Natural killer cell treated with Interleukin-12 subunit alpha and Interleukin-12 subunit beta and Interleukin-15 and Interleukin-18, amount 100 ng/mL, for 72 hours (primary cell): ENCODE measurements around the gene OPN1LW. TPM values are rescaled to one million over a fixed set of nuclear protein-coding genes. Genes with fewer than 3 reads are reported as not detected.
A peak's percentile ranks its signal among the peaks of the same experiment; 100 is the strongest.
"Not testable (repeated sequence)": the region's sequence is repeated elsewhere in the genome, so short reads cannot be mapped to it uniquely, and the experiment has no call there.

ENCODE experiments used
- ATAC-seq, 2 donors: fragments of 150-1000 bp; cut with Tn5 transposase in 1 of 2; sonication (Bioruptor Pico), chemical (Tn5 transposase) in 1 of 2; 2 replicates each; pipeline ENCODE4 v1.10.0; 2021
- DNase-seq: peaks from one replicate; pipeline ENCODE4 v3.0.0; 2022; ENCODE audit warnings: low spot score
- H3K27ac Mint-ChIP-seq, 2 donors: 1 replicate in 1 of 2; 2 replicates in 1 of 2; pipeline ENCODE4 v1.8.0; 2022; ENCODE audit warnings: mixed read lengths in 2 of 2, mild to moderate bottlenecking in 1 of 2, moderate library complexity in 1 of 2
- H3K27me3 Mint-ChIP-seq, 2 donors: 1 replicate in 1 of 2; 2 replicates in 1 of 2; pipeline ENCODE4 v1.8.0; 2022; ENCODE audit warnings: mixed read lengths in 2 of 2
- H3K36me3 Mint-ChIP-seq: one replicate; pipeline ENCODE4 v1.8.0; 2022; ENCODE audit warnings: mixed read lengths
- H3K4me1 Mint-ChIP-seq, 2 donors: 1 replicate in 1 of 2; 2 replicates in 1 of 2; pipeline ENCODE4 v1.8.0; 2022; ENCODE audit warnings: low read depth in 2 of 2, mixed read lengths in 2 of 2, mild to moderate bottlenecking in 1 of 2
- H3K4me3 Mint-ChIP-seq: one replicate; pipeline ENCODE4 v1.8.0; 2022; ENCODE audit warnings: mixed read lengths
- H3K9me3 Mint-ChIP-seq: 2 replicates; pipeline ENCODE4 v1.8.0; 2022; ENCODE audit warnings: mixed read lengths
- total RNA-seq, 2 donors: library from RNA; stranded (reverse); gene quantifications; one replicate each; pipeline ENCODE4 v1.2.3, GENCODE V29; 2022

The OPN1LW gene
- total RNA-seq = not detected

DNA sequence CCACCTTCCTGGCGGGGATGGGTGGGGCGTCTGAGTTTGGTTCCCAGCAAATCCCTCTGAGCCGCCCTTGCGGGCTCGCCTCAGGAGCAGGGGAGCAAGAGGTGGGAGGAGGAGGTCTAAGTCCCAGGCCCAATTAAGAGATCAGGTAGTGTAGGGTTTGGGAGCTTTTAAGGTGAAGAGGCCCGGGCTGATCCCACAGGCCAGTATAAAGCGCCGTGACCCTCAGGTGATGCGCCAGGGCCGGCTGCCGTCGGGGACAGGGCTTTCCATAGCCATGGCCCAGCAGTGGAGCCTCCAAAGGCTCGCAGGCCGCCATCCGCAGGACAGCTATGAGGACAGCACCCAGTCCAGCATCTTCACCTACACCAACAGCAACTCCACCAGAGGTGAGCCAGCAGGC is at the start of gene OPN1LW:
TSS of gene OPN1LW (plus strand) at position 234 of the 400 bp plus-strand sequence. CDS start at position 275, 41 bp downstream.
- not testable (repeated sequence) for H3K27ac Mint-ChIP-seq, H3K4me3 Mint-ChIP-seq, DNase-seq, H3K36me3 Mint-ChIP-seq, ATAC-seq, H3K27me3 Mint-ChIP-seq, H3K9me3 Mint-ChIP-seq, H3K4me1 Mint-ChIP-seq

DNA sequence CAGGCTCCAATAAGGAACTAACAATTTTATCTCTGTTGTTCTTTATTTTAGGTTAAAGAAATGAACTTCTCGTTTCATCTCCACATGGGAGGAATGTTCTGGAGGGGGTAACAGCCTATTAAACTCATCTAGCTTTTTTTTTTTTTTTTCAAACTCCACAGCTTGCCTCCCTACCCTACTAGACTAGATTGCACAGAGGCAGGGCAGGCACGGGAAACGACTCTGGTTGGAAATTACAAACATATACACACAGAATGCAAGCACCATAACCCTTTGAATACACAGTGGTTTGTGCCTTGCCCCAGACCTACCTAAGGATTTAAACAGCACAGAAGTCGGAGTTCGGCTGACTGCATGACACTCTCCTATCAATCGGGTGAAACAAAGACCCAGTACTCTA is 49.2 kb upstream of the OPN1LW start:
- Mint-ChIP-seq H3K4me1 (peaks cover 53 to 57% of the 10 kb centered on the region in 2 donors), H3K27me3 (peaks cover 0 to 26% of the 10 kb centered on the region in 2 donors), H3K36me3 (peaks cover 10% of the 10 kb centered on the region), H3K9me3 (no peaks in the 10 kb centered on the region), H3K4me3 (peak overlapping the region; percentile 95), H3K27ac (peak overlapping the region; percentile 85 to 88)
- no peak for ATAC-seq
- DNase-seq = no peak

DNA sequence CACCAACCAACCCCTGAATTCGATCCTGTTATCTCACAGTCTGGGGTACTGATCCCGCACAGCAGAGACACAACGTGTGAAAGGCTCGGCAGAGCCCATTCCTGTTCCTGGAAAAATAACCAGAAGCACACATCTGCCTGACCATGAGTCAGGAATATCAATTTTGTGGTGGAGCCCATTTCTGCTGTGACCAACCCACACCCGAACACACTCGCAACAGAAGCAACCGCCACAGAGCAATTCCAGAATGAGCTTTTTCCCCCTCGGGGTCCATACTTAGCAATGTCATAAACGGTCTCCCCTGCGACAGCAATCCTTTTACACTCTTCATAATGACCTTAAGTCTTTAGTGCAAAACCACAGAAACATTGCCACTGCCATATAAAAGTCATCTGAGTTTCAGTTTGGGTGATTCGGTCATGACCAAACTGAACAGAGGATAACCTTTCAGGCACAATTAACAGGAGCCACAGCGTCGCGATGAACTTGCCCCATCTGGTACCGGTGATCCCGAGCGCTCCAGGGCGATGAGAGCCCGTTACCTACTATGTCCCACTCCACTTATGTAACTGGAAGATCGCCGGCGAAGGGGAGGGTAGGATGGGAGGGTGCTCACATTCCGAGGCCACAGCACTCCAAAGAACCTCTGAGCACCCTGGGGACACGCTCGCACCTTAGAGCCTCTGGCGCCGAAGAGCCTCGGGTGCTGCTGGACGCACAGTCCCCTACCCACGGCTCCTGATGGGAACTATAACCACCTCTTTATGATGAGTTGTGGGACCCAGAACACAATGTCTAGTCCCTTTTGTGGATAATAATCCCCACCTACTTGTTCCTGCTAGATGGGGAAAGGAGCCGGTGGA is 47.7 kb upstream of the OPN1LW start:
- peaks cover 45 to 48% of the 10 kb centered on the region in 2 donors for H3K4me1 Mint-ChIP-seq
- peak overlapping the region; percentile 85 to 88 for H3K27ac Mint-ChIP-seq
- peaks cover 5% of the 10 kb centered on the region for H3K36me3 Mint-ChIP-seq
- H3K27me3 Mint-ChIP-seq = peaks cover 0 to 22% of the 10 kb centered on the region in 2 donors
- ATAC-seq = peak in 1 of 2 donors; percentile 11
- no peaks in the 10 kb centered on the region for H3K9me3 Mint-ChIP-seq
- no peak for DNase-seq
- H3K4me3 Mint-ChIP-seq = peak overlapping the region; percentile 95

- H3K4me1 Mint-ChIP-seq = peaks cover 42 to 45% of the 10 kb centered on the region in 2 donors
- peaks cover 0 to 23% of the 10 kb centered on the region in 2 donors for H3K27me3 Mint-ChIP-seq
- H3K4me3 Mint-ChIP-seq = peak overlapping the region; percentile 95
- H3K9me3 Mint-ChIP-seq = no peaks in the 10 kb centered on the region
- peaks cover 5% of the 10 kb centered on the region for H3K36me3 Mint-ChIP-seq
- DNase-seq (peak; percentile 66), ATAC-seq (peak; percentile 60 to 66)
- H3K27ac Mint-ChIP-seq = peak overlapping the region; percentile 85 to 88
Observed at GRCh38 chrX:154097003-154097588, 46.9 kb upstream of the OPN1LW start.

DNA sequence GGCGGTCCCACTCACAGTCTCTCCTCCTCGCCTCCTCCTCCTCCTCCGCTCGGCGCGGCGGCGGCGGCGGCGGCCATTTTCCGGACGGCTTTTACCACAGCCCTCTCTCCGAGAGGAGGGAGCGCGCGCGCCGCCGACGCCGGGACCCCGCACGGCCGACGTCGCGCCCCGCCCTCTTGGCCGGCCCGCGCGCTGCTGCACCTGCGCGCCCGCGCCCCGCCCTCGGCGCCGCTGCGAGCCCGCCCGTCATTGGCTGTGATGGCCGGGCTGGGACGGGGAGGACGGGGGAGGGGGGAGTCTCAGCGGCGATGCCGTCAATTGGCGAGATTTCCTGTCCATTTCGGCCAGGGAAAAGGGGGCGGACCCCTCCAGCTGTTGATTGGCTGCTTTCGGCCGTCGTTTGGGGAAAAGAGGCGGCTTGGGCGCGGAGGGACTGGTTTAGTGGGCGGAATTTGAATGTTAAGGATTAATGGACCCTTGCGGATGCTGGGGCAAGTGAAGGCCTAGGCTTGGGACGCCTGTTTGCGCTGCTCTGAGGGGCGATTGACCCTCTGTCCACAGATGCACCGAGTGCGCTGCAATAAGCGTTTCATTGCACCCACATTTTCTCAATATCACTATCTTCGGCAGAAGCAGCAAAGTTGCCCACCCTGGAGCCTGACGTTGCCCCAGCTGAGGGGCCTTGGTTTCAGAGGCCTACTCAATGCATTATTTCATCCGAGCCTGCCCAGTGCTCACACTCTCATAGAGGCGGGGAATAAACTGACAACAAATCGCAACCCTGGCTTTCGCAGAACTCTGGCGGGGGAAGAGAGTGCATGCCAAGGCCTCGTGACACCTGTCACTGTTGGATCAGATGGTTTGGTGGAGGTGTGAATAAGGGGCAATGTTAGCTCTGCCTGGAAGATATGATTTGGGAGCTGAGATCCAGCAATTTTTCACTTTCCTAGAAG is 46.2 kb upstream of the OPN1LW start, which contains the start of gene MECP2:
TSS of gene MECP2 (minus strand) at position 129 of the 953 bp plus-strand sequence.
- peak within 1 kb of the TSS; percentile 95 for H3K4me3 Mint-ChIP-seq
- H3K36me3 Mint-ChIP-seq = peaks cover 5% of the 10 kb centered on the region
- ATAC-seq (peak; percentile 96 to 97), DNase-seq (peak; percentile 93)
- H3K27me3 Mint-ChIP-seq = peaks cover 0 to 25% of the 10 kb centered on the region in 2 donors
- peaks cover 35 to 38% of the 10 kb centered on the region in 2 donors for H3K4me1 Mint-ChIP-seq
- peak within 1 kb of the TSS; percentile 85 to 88 for H3K27ac Mint-ChIP-seq
- H3K9me3 Mint-ChIP-seq = no peaks in the 10 kb centered on the region

GRCh38 chrX:154098551-154098950 is 45.5 kb upstream of the OPN1LW start:
- H3K4me1 Mint-ChIP-seq = peaks cover 32 to 34% of the 10 kb centered on the region in 2 donors
- ATAC-seq (no peak), DNase-seq (no peak)
- peaks cover 0 to 25% of the 10 kb centered on the region in 2 donors for H3K27me3 Mint-ChIP-seq
- H3K36me3 Mint-ChIP-seq = peaks cover 5% of the 10 kb centered on the region
- peak overlapping the region; percentile 80 to 85 for H3K27ac Mint-ChIP-seq
- peak overlapping the region; percentile 88 for H3K4me3 Mint-ChIP-seq
- no peaks in the 10 kb centered on the region for H3K9me3 Mint-ChIP-seq

DNA sequence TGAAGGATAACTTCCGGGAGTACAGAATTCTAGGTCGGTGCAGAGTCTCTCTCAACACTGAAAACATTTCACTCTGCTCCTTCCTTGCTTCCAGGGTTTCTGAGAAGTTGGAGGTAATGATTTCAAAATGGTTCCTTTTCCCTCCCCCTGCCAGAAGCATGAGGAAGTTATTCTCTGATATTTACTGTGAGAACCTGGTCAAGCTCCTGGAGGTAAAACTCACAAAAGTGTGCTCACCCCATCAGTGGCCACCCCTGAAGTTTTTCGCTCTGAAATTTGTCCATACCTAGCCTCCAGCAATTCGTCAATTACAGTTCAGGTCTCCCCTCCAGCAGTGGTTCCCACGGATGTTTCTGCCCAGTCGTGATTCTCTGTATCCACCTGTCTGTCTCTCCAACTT is 30.3 kb upstream of the OPN1LW start:
- ATAC-seq = no peak
- no peak for DNase-seq
- peaks cover 2 to 9% of the 10 kb centered on the region in 2 donors for H3K4me1 Mint-ChIP-seq
- H3K9me3 Mint-ChIP-seq = no peaks in the 10 kb centered on the region
- peaks cover 0 to 8% of the 10 kb centered on the region in 2 donors for H3K27me3 Mint-ChIP-seq
- no peak overlapping the region for H3K4me3 Mint-ChIP-seq
- H3K36me3 Mint-ChIP-seq = no peaks in the 10 kb centered on the region
- H3K27ac Mint-ChIP-seq = no peak overlapping the region

GRCh38 chrX:154114652-154115051 is 29.4 kb upstream of the OPN1LW start:
- Mint-ChIP-seq H3K4me3 (peak overlapping the region; percentile 27), H3K27me3 (peaks cover 0 to 8% of the 10 kb centered on the region in 2 donors), H3K9me3 (no peaks in the 10 kb centered on the region), H3K36me3 (no peaks in the 10 kb centered on the region), H3K4me1 (peaks cover 2 to 9% of the 10 kb centered on the region in 2 donors), H3K27ac (peak overlapping the region in 1 of 2 donors; percentile 46)
- DNase-seq (no peak), ATAC-seq (no peak)

GRCh38 chrX:154115071-154115470 is 29.0 kb upstream of the OPN1LW start:
- peaks cover 0 to 8% of the 10 kb centered on the region in 2 donors for H3K27me3 Mint-ChIP-seq
- H3K4me3 Mint-ChIP-seq = peak overlapping the region; percentile 27
- H3K36me3 Mint-ChIP-seq = no peaks in the 10 kb centered on the region
- H3K27ac Mint-ChIP-seq = peak overlapping the region in 1 of 2 donors; percentile 46
- H3K9me3 Mint-ChIP-seq = no peaks in the 10 kb centered on the region
- ATAC-seq (peak in 1 of 2 donors; percentile 33), DNase-seq (no peak)
- H3K4me1 Mint-ChIP-seq = peaks cover under 1 to 9% of the 10 kb centered on the region in 2 donors

DNA sequence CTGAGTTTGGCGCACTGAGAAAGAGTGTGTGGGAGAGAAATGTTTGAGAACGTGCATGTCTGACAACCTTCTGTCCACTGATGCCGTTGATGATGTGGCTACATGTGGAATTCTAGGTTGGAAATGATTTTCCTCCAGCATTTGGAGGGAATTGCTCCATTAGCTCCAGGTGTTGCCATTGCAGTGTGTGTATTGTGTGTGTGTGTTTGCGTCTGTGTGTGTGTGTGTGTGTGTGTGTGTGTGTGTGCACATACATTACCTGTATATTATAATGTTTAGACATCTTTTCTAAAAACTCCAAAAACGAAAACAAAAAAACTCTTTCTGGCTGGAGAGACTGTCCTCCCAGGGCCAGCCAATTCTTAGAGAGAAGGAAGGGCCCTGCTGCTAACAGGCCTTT is 28.3 kb upstream of the OPN1LW start:
- DNase-seq (no peak), ATAC-seq (no peak)
- H3K9me3 Mint-ChIP-seq = no peaks in the 10 kb centered on the region
- H3K4me3 Mint-ChIP-seq = no peak overlapping the region
- H3K27ac Mint-ChIP-seq = no peak overlapping the region
- H3K27me3 Mint-ChIP-seq = peaks cover 0 to 8% of the 10 kb centered on the region in 2 donors
- H3K36me3 Mint-ChIP-seq = no peaks in the 10 kb centered on the region
- peaks cover 0 to 9% of the 10 kb centered on the region in 2 donors for H3K4me1 Mint-ChIP-seq

- no peak for ATAC-seq
- Mint-ChIP-seq H3K4me1 (peaks cover 0 to 9% of the 10 kb centered on the region in 2 donors), H3K9me3 (no peaks in the 10 kb centered on the region), H3K4me3 (no peak overlapping the region), H3K27ac (no peak overlapping the region), H3K36me3 (no peaks in the 10 kb centered on the region), H3K27me3 (peaks cover 0 to 8% of the 10 kb centered on the region in 2 donors)
- DNase-seq = no peak
Observed at GRCh38 chrX:154116426-154117211, 27.4 kb upstream of the OPN1LW start.

GRCh38 chrX:154117566-154117965 is 26.5 kb upstream of the OPN1LW start:
- ATAC-seq (no peak), DNase-seq (no peak)
- peaks cover 3 to 9% of the 10 kb centered on the region in 2 donors for H3K4me1 Mint-ChIP-seq
- H3K36me3 Mint-ChIP-seq = no peaks in the 10 kb centered on the region
- no peak overlapping the region for H3K27ac Mint-ChIP-seq
- no peak overlapping the region for H3K4me3 Mint-ChIP-seq
- H3K27me3 Mint-ChIP-seq = peaks cover 0 to 8% of the 10 kb centered on the region in 2 donors
- H3K9me3 Mint-ChIP-seq = no peaks in the 10 kb centered on the region
